Chondrocyte (in vitro differentiated cells): ENCODE measurements around the gene OR56A4. TPM values are rescaled to one million over a fixed set of nuclear protein-coding genes. Genes with fewer than 3 reads are reported as not detected.
A peak's percentile ranks its signal among the peaks of the same experiment; 100 is the strongest.
"Not testable (repeated sequence)": the region's sequence is repeated elsewhere in the genome, so short reads cannot be mapped to it uniquely, and the experiment has no call there.

Source experiments
- DNase-seq: peaks from one replicate; pipeline ENCODE4 v3.0.0; 2021; ENCODE audit warnings: mixed read lengths, low spot score
- H3K27ac Mint-ChIP-seq: one replicate; pipeline ENCODE4 v1.8.0; 2021; ENCODE audit warnings: mild to moderate bottlenecking, moderate library complexity, mixed read lengths; ENCODE audit not compliant: unreplicated experiment
- H3K27me3 Mint-ChIP-seq: 2 replicates; pipeline ENCODE4 v1.8.0; 2021; ENCODE audit warnings: low read depth, mixed read lengths
- H3K36me3 Mint-ChIP-seq: 2 replicates; pipeline ENCODE4 v1.8.0; 2021; ENCODE audit warnings: low read depth, mixed read lengths
- H3K4me1 Mint-ChIP-seq: 2 replicates; pipeline ENCODE4 v1.8.0; 2021; ENCODE audit warnings: low read depth, mild to moderate bottlenecking, mixed read lengths
- H3K4me3 Mint-ChIP-seq: one replicate; pipeline ENCODE4 v1.8.0; 2021; ENCODE audit warnings: mild to moderate bottlenecking, moderate library complexity, mixed read lengths; ENCODE audit not compliant: unreplicated experiment
- H3K9me3 Mint-ChIP-seq: 2 replicates; pipeline ENCODE4 v1.8.0; 2021; ENCODE audit warnings: low read depth, mixed read lengths
- CTCF ChIP-seq: fragments of 200-600 bp; sonication (generic); IDR thresholded peaks from 2 replicates; pipeline ENCODE4 v1.5.0; 2021; ENCODE audit warnings: antibody characterized with exemption, mild to moderate bottlenecking, moderate library complexity
- total RNA-seq: library from RNA; stranded (reverse); gene quantifications from 3 replicates; pipeline ENCODE4 v1.2.1, GENCODE V29; 2021

Gene OR56A4
- total RNA-seq, 1 donor from 2014 or later = not detected

- peaks cover 19% of the 10 kb centered on the region for H3K9me3 Mint-ChIP-seq
- H3K27ac Mint-ChIP-seq = no peak overlapping the region
- no peaks in the 10 kb centered on the region for H3K36me3 Mint-ChIP-seq
- no peak for TF ChIP-seq CTCF
- no peaks in the 10 kb centered on the region for H3K4me1 Mint-ChIP-seq
- no peak for DNase-seq
- no peak overlapping the region for H3K4me3 Mint-ChIP-seq
- H3K27me3 Mint-ChIP-seq = peaks cover 3% of the 10 kb centered on the region
These were observed 39.0 kb downstream of the OR56A4 start for GRCh38 chr11:5967708-5968107.

GRCh38 chr11:5966958-5967357 lies 39.8 kb downstream of the OR56A4 start:
- H3K27ac Mint-ChIP-seq = no peak overlapping the region
- no peaks in the 10 kb centered on the region for H3K4me1 Mint-ChIP-seq
- TF ChIP-seq CTCF = no peak
- H3K36me3 Mint-ChIP-seq = no peaks in the 10 kb centered on the region
- peaks cover 23% of the 10 kb centered on the region for H3K9me3 Mint-ChIP-seq
- H3K27me3 Mint-ChIP-seq = peaks cover 3% of the 10 kb centered on the region
- DNase-seq = no peak
- H3K4me3 Mint-ChIP-seq = no peak overlapping the region

GRCh38 chr11:5960704-5961320 lies 45.9 kb downstream of the OR56A4 start:
- not testable (repeated sequence) for H3K36me3 Mint-ChIP-seq, H3K27ac Mint-ChIP-seq, H3K27me3 Mint-ChIP-seq, H3K4me3 Mint-ChIP-seq, H3K4me1 Mint-ChIP-seq
- H3K9me3 Mint-ChIP-seq = peaks cover 33% of the 10 kb centered on the region
- peak; percentile 83 for DNase-seq

GRCh38 chr11:5955586-5955985 lies 51.2 kb downstream of the OR56A4 start:
- DNase-seq = no peak
- no peaks in the 10 kb centered on the region for H3K4me1 Mint-ChIP-seq

More at GRCh38 chr11:5955586-5955985, 51.2 kb downstream of the OR56A4 start:
- no peak for TF ChIP-seq CTCF
- Mint-ChIP-seq H3K27me3 (no peaks in the 10 kb centered on the region), H3K36me3 (no peaks in the 10 kb centered on the region), H3K4me3 (no peak overlapping the region), H3K27ac (no peak overlapping the region), H3K9me3 (peaks cover 9% of the 10 kb centered on the region)

Other genes with a start within 250 kb of the OR56A4 start
- gene OR52N5, start 223.6 kb downstream of the OR56A4 start, total RNA-seq = not detected in 3 replicates
- not detected in 3 replicates for gene OR52N1, start 215.7 kb downstream of the OR56A4 start, total RNA-seq
- not detected in 3 replicates for gene OR52N2, start 198.0 kb downstream of the OR56A4 start, total RNA-seq
- not detected in 3 replicates for gene OR52E6, start 165.0 kb downstream of the OR56A4 start, total RNA-seq
- gene OR52E8, start 149.3 kb downstream of the OR56A4 start, total RNA-seq = not detected in 3 replicates
- gene OR52E4, start 126.3 kb downstream of the OR56A4 start, total RNA-seq = not detected in 3 replicates
- gene OR52E5, start 113.7 kb downstream of the OR56A4 start, total RNA-seq = not detected in 3 replicates
- gene OR56A3, start 64.7 kb downstream of the OR56A4 start, total RNA-seq = not detected in 3 replicates
- gene OR56A5, start 38.5 kb downstream of the OR56A4 start, total RNA-seq = not detected in 3 replicates
- gene OR52L1, start 20.0 kb downstream of the OR56A4 start, total RNA-seq = not detected in 3 replicates
- gene OR56A1, start 23.8 kb upstream of the OR56A4 start, total RNA-seq = not detected in 3 replicates
- gene OR56B4, start 100.7 kb upstream of the OR56A4 start, total RNA-seq = not detected in 3 replicates
- gene OR52B2, start 163.4 kb upstream of the OR56A4 start, total RNA-seq = not detected in 3 replicates
- not detected in 3 replicates for gene OR52W1, start 192.3 kb upstream of the OR56A4 start, total RNA-seq
- not detected in 3 replicates for gene C11orf42, start 198.6 kb upstream of the OR56A4 start, total RNA-seq
- 19.8 to 23.1 TPM (median 22.8 TPM) in 3 replicates for gene FHIP1B, start 227.7 kb upstream of the OR56A4 start, total RNA-seq
- gene CNGA4, start 232.1 kb upstream of the OR56A4 start, total RNA-seq = 0.17 to 0.22 TPM in 2 of 3 replicates, not detected in the other